ENCODE data around the gene PCGF3. TPM values are rescaled to one million over a fixed set of nuclear protein-coding genes. Genes with fewer than 3 reads are reported as not detected.

PCGF3 gene
- total RNA-seq, 3 donors from 2014 or later: 60.6 to 71.7 (median 69.4) TPM

- no peak for DNase-seq (ENCODE audit: low spot score in 2 of 2)
- no peaks in the 10 kb centered on the region for H3K27me3 ChIP-seq
- H3K4me3 ChIP-seq: peak overlapping the region in 2 of 3 donors; percentile 18 to 39
- intact Hi-C loops (cut with DNase I; ENCODE audit: low total_unique reads): no loop called here
- no peaks in the 10 kb centered on the region for H3K9me3 ChIP-seq
- peaks cover 0 to 7% of the 10 kb centered on the region in 2 donors for H3K4me1 ChIP-seq
- H3K36me3 ChIP-seq: no peaks in the 10 kb centered on the region
- no peak overlapping the region for H3K27ac ChIP-seq
- TF ChIP-seq CTCF (IDR thresholded peaks at IDR 0.05) (no peak), POLR2AphosphoS5 (IDR thresholded peaks at IDR 0.05) (no peak), POLR2A (IDR thresholded peaks at IDR 0.05) (no peak)
Observed at GRCh38 chr4:708631-708933, 3.0 kb downstream of the PCGF3 start.

GRCh38 chr4:709348-709747 is 3.7 kb downstream of the PCGF3 start:
- Histone ChIP-seq H3K9me3 (no peaks in the 10 kb centered on the region), H3K4me1 (peaks cover 0 to 7% of the 10 kb centered on the region in 2 donors), H3K4me3 (no peak overlapping the region), H3K27ac (no peak overlapping the region), H3K36me3 (no peaks in the 10 kb centered on the region), H3K27me3 (no peaks in the 10 kb centered on the region)
- intact Hi-C loops (cut with DNase I; ENCODE audit: low total_unique reads): no loop called here
- DNase-seq (ENCODE audit: low spot score in 2 of 2): no peak
- no peak for TF ChIP-seq POLR2AphosphoS5 (IDR thresholded peaks at IDR 0.05)
- TF ChIP-seq CTCF (IDR thresholded peaks at IDR 0.05): no peak
- TF ChIP-seq POLR2A (IDR thresholded peaks at IDR 0.05): no peak

GRCh38 chr4:710116-710515 is 4.5 kb downstream of the PCGF3 start:
- Histone ChIP-seq H3K36me3 (no peaks in the 10 kb centered on the region), H3K4me1 (peaks cover 0 to 7% of the 10 kb centered on the region in 2 donors), H3K27ac (no peak overlapping the region), H3K27me3 (no peaks in the 10 kb centered on the region), H3K4me3 (no peak overlapping the region), H3K9me3 (no peaks in the 10 kb centered on the region)
- no peak for DNase-seq (ENCODE audit: low spot score in 2 of 2)
- TF ChIP-seq CTCF (IDR thresholded peaks at IDR 0.05) (no peak), POLR2A (IDR thresholded peaks at IDR 0.05) (no peak), POLR2AphosphoS5 (IDR thresholded peaks at IDR 0.05) (no peak)
- intact Hi-C loops (cut with DNase I; ENCODE audit: low total_unique reads): no loop called here

GRCh38 chr4:710916-711315 is 5.3 kb downstream of the PCGF3 start:
- H3K27me3 ChIP-seq: no peaks in the 10 kb centered on the region
- H3K27ac ChIP-seq: no peak overlapping the region
- no peaks in the 10 kb centered on the region for H3K36me3 ChIP-seq
- peaks cover 0 to 7% of the 10 kb centered on the region in 2 donors for H3K4me1 ChIP-seq
- TF ChIP-seq POLR2A (IDR thresholded peaks at IDR 0.05) (no peak), POLR2AphosphoS5 (IDR thresholded peaks at IDR 0.05) (no peak), CTCF (IDR thresholded peaks at IDR 0.05) (no peak)
- DNase-seq (ENCODE audit: low spot score in 2 of 2): no peak
- intact Hi-C loops (cut with DNase I; ENCODE audit: low total_unique reads): no loop called here
- H3K4me3 ChIP-seq: no peak overlapping the region
- H3K9me3 ChIP-seq: no peaks in the 10 kb centered on the region

- Histone ChIP-seq H3K4me3 (no peak overlapping the region), H3K36me3 (no peaks in the 10 kb centered on the region), H3K27ac (no peak overlapping the region), H3K27me3 (no peaks in the 10 kb centered on the region), H3K4me1 (peaks cover 0 to 7% of the 10 kb centered on the region in 2 donors), H3K9me3 (no peaks in the 10 kb centered on the region)
- DNase-seq (ENCODE audit: low spot score in 2 of 2): no peak
- TF ChIP-seq CTCF (IDR thresholded peaks at IDR 0.05) (no peak), POLR2A (IDR thresholded peaks at IDR 0.05) (no peak), POLR2AphosphoS5 (IDR thresholded peaks at IDR 0.05) (no peak)
- intact Hi-C loops (cut with DNase I; ENCODE audit: low total_unique reads): no loop called here
Observed at GRCh38 chr4:712093-712492, 6.5 kb downstream of the PCGF3 start.
